HG02798 (cell line): Measurements from ENCODE around the gene RTN4.
"Not testable (repeated sequence)": the region's sequence is repeated elsewhere in the genome, so short reads cannot be mapped to it uniquely, and the experiment has no call there.

ENCODE experiments used
- ATAC-seq: cut with Tn5 transposase; IDR thresholded peaks from one replicate; pipeline ENCODE4 v1.9.1; 2021; ENCODE audit warnings: mild to moderate bottlenecking; ENCODE audit not compliant: unreplicated experiment, poor library complexity

Gene RTN4

GRCh38 chr2:55076019-55076418 lies 25.8 kb upstream of the RTN4 start:
- ATAC-seq: not testable (repeated sequence)

- no peak for ATAC-seq
These were observed 23.0 kb upstream of the RTN4 start for GRCh38 chr2:55073000-55073983.

GRCh38 chr2:55063713-55064323 lies 13.6 kb upstream of the RTN4 start:
- ATAC-seq: peak; percentile 74

- no peak for ATAC-seq
These were observed 13.0 kb upstream of the RTN4 start for GRCh38 chr2:55063226-55063625.

GRCh38 chr2:55062754-55063153 lies 12.5 kb upstream of the RTN4 start:
- ATAC-seq: no peak

GRCh38 chr2:55061523-55062344 lies 11.5 kb upstream of the RTN4 start:
- ATAC-seq: no peak

- no peak for ATAC-seq
These were observed 9.5 kb upstream of the RTN4 start for GRCh38 chr2:55059793-55060192.

- ATAC-seq: no peak
These were observed 7.2 kb upstream of the RTN4 start for GRCh38 chr2:55057474-55057873.

- no peak for ATAC-seq
These were observed 5.8 kb upstream of the RTN4 start for GRCh38 chr2:55056024-55056521.

- ATAC-seq: peak; percentile 19
These were observed 4.0 kb upstream of the RTN4 start for GRCh38 chr2:55054106-55054875.

- ATAC-seq: not testable (repeated sequence)
These were observed 3.0 kb upstream of the RTN4 start for GRCh38 chr2:55053225-55053624.

- ATAC-seq: no peak
These were observed 2.1 kb upstream of the RTN4 start for GRCh38 chr2:55052129-55053061.

GRCh38 chr2:55051026-55051866 lies 995 bp upstream of the RTN4 start:
- no peak for ATAC-seq

GRCh38 chr2:55049821-55050099 lies 491 bp downstream of the RTN4 start:
- peak; percentile 0 for ATAC-seq

- ATAC-seq: peak; percentile 12
These were observed 1.0 kb downstream of the RTN4 start for GRCh38 chr2:55049043-55049820.

GRCh38 chr2:55048508-55049042 lies 1.7 kb downstream of the RTN4 start:
- no peak for ATAC-seq

GRCh38 chr2:55047677-55048299 lies 2.5 kb downstream of the RTN4 start:
- ATAC-seq: no peak
